Retina (tissue), 1 donor: ENCODE data around the gene PLEKHA1.

Experiments used
- DNase-seq: peaks from one replicate; pipeline ENCODE4 v3.0.0-alpha.2; 2016

PLEKHA1 gene

GRCh38 chr10:122374237-122374858 is at the start of gene PLEKHA1:
Gene PLEKHA1, plus strand, starts transcription at chr10:122374708. Its CDS starts 18,493 bp downstream, at chr10:122393201.
- DNase-seq, result peak; percentile 96

- DNase-seq, result no peak
Observed at GRCh38 chr10:122325235-122325634, 49.3 kb upstream of the PLEKHA1 start.

- no peak for DNase-seq
Observed at GRCh38 chr10:122326385-122326784, 48.1 kb upstream of the PLEKHA1 start.

GRCh38 chr10:122326806-122327205 is 47.7 kb upstream of the PLEKHA1 start:
- no peak for DNase-seq

DNA sequence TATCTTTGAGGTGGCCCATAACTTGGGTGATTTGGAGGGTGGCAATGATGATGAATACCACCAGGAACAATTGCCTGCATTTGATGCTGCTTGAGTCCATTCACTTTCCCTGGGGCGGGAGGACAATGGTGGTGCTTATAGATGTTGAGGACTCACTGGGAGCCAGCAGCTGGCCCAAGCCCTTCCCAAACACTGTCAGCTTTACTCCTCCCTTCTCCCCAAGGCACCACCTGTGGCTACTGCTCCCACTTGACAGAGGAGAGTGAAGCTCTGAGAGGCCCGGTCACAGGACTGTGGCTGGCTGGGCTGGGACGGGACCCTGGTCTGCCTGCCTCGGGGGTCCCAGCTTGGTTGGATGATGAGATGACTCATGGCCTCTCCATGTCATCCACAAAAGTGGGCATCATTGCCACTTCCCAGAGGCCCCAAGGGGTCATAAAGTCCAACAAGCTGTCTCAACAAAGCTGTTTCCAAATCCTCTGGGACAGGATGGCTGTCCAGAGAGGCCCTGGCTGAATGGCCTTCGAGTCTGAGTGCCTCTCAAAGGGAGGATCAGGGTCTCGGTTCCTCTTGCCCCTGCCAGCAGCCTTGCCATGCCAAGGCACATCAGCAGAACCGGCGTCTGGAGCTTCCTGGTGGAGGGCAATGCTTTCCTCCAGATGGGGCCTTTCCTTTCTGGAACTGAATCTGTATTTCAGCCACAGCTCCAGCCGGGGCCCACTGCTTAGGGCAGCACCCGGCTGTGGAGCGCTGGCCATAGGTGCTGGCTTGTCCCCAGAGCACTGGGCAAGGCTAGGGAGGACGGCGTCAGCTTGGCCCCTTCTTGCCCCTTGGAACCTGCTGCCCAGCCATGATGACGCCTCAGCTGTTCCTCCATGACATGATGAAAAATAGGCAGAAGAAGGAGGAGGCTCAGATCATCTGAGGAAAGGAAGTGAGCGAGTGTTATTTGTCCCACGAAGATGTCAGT is 47.0 kb upstream of the PLEKHA1 start:
- no peak for DNase-seq

DNA sequence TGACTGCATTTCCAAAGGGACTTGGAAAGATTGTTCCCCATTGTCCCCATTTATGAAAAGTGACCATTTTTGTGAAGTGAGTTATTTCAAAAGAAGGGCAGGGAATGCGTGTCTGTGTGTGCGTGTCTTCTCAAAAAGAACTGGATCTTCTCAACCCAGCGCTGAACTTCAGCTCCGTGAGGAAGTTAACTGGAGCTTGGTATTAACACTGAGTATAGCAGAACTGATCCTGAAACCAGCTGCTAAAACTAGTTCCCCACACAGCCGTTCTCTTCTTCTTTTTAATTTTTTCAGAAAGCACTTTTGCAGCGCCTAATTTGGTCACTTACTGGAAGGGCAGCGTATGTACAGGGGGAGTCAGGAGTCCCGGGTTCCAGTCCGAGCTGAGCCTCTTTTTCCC is 45.8 kb upstream of the PLEKHA1 start:
- DNase-seq, result no peak

DNA sequence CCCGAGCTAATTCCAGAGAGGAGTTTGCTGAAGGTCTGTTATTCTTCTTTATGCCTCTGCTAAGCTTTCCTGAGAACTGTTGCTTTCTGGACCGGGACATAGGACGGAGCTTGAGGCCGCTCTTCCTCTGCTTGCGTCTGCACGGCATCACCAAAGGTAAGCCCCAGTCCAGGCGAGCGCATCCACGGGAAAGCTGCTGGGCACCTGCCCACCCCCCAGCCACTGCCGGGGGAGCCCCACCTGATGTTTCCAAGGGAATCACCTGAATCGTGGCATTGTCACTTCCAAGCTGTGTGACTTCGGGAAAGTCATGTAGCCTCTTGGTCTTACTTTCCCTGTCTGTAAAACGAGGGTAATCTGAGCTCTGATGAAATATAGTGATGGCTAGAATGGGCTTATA is 45.1 kb upstream of the PLEKHA1 start:
- DNase-seq, result no peak

DNA sequence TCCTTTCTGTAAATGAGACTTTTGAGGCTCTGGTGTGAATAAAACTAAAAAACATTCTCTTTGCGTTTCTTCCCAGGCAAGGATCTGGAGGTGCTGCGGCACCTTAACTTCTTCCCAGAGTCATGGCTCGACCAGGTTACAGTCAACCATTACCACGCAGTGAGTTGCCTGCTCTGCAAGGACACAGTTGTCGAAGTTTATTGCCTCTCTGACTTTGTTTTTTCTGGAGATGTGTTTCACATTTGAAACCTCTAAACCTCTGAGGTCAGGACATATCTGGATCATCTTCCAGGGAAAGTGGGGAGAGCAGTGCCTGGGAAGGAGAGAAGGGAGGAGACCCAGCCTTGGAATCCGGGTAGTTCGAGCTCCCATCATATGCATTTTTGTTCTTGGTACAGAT is 43.4 kb upstream of the PLEKHA1 start:
- no peak for DNase-seq

DNA sequence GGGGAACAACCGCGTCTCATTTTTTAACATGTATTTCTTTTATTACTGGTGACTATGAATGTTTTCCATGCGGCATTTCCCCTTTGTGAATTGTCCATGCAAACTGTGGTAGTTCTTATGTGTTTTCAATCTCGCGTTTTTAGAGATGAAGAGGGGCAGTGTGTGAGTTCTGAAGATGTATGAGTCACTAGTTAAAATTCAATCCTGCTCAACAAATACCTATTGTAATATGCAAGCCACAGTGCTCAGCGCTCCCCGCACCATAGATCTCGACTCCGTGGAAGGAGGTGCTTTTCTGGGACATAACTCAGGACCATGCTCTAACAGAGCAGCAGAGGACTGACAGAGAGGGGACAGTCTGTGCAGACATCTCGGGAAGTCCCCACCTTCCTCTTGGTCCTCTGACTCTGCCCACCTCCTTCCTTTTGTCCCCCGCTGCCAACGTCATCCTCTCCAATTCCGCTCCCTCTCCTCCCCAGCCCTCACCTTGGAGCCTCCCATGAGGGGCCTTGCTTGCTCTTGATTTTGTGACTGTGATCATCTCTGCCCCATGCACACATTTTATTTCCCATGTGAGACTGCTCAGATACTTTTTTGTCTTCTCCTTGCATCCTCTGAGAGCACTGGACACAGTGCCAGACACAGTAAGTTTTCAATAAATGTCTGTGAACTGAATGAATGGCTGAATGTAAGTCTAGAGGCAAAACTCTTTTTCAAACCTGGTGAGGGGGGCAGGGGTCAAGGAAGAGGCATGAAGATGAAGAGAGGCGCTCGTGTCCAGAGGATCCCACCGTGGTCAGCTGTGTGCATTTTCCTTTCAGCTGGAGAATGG is 42.7 kb upstream of the PLEKHA1 start:
- DNase-seq, result no peak

GRCh38 chr10:122333037-122333436 is 41.5 kb upstream of the PLEKHA1 start:
- DNase-seq, result no peak

DNA sequence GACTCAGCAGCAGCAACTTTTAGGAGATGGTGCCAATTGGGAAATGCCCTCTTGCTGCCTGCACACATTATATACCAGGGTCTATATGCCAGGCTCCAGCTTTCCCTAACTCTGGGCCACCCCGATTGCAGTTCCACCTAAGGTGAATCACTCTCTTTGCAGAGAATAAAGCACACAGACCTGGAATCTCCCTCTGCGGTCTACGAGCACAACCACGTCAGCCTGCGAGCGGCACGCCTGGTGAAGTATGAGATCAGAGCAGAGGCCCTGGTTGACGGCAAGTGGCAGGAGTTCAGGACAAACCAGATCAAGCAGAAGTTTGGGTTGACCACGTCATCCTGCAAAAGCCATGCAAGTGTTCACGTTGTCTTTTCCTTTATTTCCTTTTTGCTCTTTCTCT is 38.2 kb upstream of the PLEKHA1 start:
- no peak for DNase-seq

- DNase-seq, result no peak
Observed at GRCh38 chr10:122336961-122337360, 37.5 kb upstream of the PLEKHA1 start.

GRCh38 chr10:122338609-122339441 is 35.7 kb upstream of the PLEKHA1 start:
- no peak for DNase-seq

DNA sequence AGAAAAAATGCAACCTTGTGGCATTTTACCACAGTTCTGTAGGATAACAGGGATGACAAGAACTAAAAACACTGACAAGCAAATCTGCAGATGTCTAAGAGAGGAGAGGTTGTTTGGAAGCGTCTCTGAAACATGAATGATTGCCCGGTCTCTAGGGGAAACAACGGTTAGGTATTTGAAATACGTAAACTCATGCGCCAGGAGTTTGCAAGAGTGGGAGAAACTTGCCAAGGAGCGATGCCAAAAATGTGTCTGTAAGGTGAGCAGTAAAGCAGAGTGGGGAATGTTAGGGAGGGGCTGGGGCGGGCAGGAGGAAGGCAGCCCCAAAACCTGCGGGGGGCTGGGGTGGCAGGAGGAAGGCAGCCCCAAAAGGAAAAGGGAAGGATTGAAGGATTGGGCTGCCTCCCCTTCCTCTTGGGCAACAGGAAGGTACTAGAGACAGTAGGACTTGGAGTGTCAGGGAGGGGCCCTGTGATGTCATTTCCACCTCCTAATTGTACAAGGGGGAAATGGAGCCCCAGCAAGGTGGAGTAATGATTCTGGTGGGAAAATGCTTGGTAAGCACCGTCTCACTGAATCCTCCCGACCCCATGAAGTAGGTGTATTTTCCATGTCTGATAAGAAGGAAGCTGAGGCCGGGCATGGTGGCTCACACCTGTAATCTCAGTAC is 33.2 kb upstream of the PLEKHA1 start:
- no peak for DNase-seq

GRCh38 chr10:122342293-122343134 is 32.0 kb upstream of the PLEKHA1 start:
- peak; percentile 60 for DNase-seq

DNA sequence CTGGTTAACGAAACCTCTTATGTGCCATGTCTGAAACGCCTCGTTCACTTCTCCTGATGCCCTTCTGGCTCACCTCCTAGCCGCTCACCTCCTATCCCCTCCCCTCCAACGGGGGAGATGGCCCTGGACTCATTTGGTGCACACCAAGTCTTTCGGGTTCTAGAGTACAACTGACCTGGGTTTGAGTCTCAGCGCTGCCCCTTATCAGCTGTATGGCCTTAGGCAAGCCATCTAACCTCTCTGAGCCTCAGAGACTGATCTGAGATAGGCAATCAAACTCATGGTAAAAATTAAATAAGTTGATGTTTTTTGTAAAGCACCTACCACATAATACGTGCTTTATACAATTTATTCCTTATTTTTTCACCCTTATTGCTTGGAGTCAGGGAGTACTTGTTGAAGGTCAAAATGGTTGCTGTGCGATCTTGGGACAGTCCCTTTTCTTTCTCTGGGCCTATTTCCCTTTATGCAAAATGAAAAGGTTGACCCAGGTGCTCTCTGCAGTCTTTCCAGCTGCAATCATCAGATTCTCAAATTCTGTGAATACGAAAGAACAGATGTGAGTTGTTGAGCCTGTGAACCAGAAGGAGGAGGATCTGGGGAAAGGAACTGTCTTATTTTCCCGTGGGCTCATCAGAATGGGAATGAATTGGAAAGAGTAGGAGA is 31.2 kb upstream of the PLEKHA1 start:
- no peak for DNase-seq

GRCh38 chr10:122343936-122344335 is 30.6 kb upstream of the PLEKHA1 start:
- DNase-seq, result no peak

DNA sequence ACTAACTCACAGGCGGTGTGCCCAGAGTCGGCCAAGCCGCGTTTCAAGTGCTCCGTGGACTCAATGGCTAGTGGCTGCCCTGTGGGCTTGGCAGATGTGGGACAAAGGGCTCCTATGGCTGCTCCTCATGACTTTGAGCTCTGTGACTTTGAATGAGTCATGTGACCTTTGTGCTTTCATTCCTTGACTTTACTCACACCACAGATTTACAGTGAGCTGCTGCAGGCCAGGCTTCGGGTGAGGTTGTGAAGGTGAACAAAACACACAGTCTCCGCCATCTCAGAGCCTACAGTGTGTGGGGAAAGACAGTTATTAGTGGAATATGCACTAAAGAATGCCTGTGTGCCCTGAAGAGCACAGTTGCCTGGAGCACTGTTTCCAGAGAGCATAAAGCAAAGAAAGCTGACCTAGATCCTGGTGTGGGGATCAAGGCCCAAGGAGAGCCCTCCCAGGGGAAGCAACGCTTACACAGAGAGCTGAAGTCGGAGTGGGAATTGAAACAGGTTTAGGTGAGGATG is 29.7 kb upstream of the PLEKHA1 start:
- DNase-seq, result no peak

- no peak for DNase-seq
Observed at GRCh38 chr10:122346326-122346950, 28.1 kb upstream of the PLEKHA1 start.
